Measurements from ENCODE around the gene PRR12. TPM values are rescaled to one million over a fixed set of nuclear protein-coding genes. Genes with fewer than 3 reads are reported as not detected.

PRR12 gene
- total RNA-seq, 1 experiment from 2014 or later, result 22.9 TPM

GRCh38 chr19:49657493-49658138 is 66.6 kb downstream of the PRR12 start:
- no peaks in the 10 kb centered on the region for H3K4me1 ChIP-seq (ENCODE audit: control insufficient read depth, insufficient read depth, low read length)
- H3K27ac ChIP-seq (ENCODE audit: low read length), result no peak overlapping the region
- H3K36me3 ChIP-seq (ENCODE audit: control insufficient read depth, insufficient read depth, low read length), result no peaks in the 10 kb centered on the region
- H3K27me3 ChIP-seq (ENCODE audit: control insufficient read depth, insufficient read depth, low read length), result no peaks in the 10 kb centered on the region
- ATAC-seq, result no peak
- DNase-seq (ENCODE audit: low read depth, low spot score), result no peak
- in situ Hi-C loops (cut with HindIII; ENCODE audit: low pct_unique_long_range_greater_than_20kb, low sequenced_read_pairs), result no loop called here
- ChIA-PET CTCF (no interaction called here), POLR2A (no interaction called here)
- no TSS peak for BruUV-seq (replicated peaks)
- no peaks in the 10 kb centered on the region for H3K9me3 ChIP-seq (ENCODE audit: control insufficient read depth, insufficient read depth, low read depth, low read length)
- no peak overlapping the region for H3K4me3 ChIP-seq (ENCODE audit: low read depth in 2 of 2, low read length in 2 of 2)
- intact Hi-C loops (cut with micrococcal nuclease; ENCODE audit: unreplicated experiment), result no loop called here
- no peak for TF ChIP-seq REST (IDR thresholded peaks at IDR 0.05; ENCODE audit: insufficient read depth in 1 of 2, low read depth in 2 of 2, low read length in 1 of 2)
- TF ChIP-seq SIN3A (IDR thresholded peaks at IDR 0.05; ENCODE audit: borderline replicate concordance, insufficient read depth, low read depth, low read length), result no peak
- no peak for TF ChIP-seq POLR2AphosphoS5 (IDR thresholded peaks at IDR 0.05; ENCODE audit: low read depth, low read length)

DNA sequence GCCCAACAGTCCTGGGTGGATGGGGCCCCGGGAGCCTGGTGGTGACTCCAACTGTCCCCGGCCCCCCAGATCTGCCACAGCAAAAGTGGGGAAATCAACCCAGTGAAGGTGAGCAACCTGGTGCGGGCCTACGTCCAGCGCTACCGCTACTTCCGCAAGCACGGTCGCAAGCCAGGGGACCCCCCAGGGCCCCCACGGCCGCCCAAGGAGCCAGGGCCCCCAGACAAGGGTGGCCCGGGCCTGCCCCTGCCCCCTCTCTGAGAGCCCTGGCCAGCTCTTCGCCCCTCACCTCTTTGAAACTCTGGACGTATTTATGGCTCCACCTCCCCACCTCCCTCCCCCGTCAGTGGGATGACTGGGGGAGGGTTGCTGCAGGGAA is 67.1 kb downstream of the PRR12 start:
- DNase-seq (ENCODE audit: low read depth, low spot score) (no peak), ATAC-seq (no peak)
- BruUV-seq (replicated peaks), result TSS peak; percentile 75
- Histone ChIP-seq H3K4me3 (ENCODE audit: low read depth in 2 of 2, low read length in 2 of 2) (no peak overlapping the region), H3K27ac (ENCODE audit: low read length) (no peak overlapping the region), H3K27me3 (ENCODE audit: control insufficient read depth, insufficient read depth, low read length) (no peaks in the 10 kb centered on the region), H3K9me3 (ENCODE audit: control insufficient read depth, insufficient read depth, low read depth, low read length) (no peaks in the 10 kb centered on the region), H3K36me3 (ENCODE audit: control insufficient read depth, insufficient read depth, low read length) (no peaks in the 10 kb centered on the region), H3K4me1 (ENCODE audit: control insufficient read depth, insufficient read depth, low read length) (no peaks in the 10 kb centered on the region)
- ChIA-PET CTCF (no interaction called here), POLR2A (no interaction called here)
- TF ChIP-seq REST (IDR thresholded peaks at IDR 0.05; ENCODE audit: insufficient read depth in 1 of 2, low read depth in 2 of 2, low read length in 1 of 2) (no peak), SIN3A (IDR thresholded peaks at IDR 0.05; ENCODE audit: borderline replicate concordance, insufficient read depth, low read depth, low read length) (no peak), CTCF (IDR thresholded peaks at IDR 0.05) (no peak), POLR2AphosphoS5 (IDR thresholded peaks at IDR 0.05; ENCODE audit: low read depth, low read length) (no peak), TCF7L2 (IDR thresholded peaks at IDR 0.05; ENCODE audit: low read depth, low read length) (no peak)
- in situ Hi-C loops (cut with HindIII; ENCODE audit: low pct_unique_long_range_greater_than_20kb, low sequenced_read_pairs) (no loop called here), intact Hi-C loops (cut with micrococcal nuclease; ENCODE audit: unreplicated experiment) (no loop called here)
